Measurements from ENCODE around the gene FARP1.

Gene FARP1

DNA sequence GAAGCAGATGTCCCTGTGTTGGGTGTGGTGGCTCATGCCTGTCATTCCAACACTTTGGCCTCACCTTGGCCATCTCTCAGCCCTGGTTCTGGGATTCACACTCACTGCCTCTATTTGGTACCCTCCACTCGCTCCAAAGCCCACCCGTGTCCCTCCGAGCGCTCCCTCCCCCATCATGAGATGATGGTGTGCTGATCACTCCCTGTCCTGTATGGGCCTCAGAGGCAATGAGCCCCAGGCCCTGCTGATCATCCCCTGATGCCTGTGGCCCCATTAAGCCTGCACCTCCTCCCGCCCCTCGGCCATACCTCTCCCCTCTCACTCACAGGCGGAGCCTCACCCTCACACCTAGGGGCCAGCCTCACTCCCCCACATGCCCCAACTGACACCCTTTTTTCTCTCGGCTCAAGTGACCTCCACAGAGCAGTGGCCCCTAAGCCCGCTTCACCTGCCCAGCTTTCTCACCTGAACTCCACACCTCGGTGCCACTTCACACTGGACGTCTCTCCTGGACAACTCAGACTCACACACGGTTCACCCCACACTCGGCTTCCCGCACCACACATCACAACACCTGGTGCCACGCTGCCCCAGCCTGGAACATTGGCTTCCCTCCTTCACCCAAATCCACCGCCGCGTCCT, 319.5 kb downstream of the FARP1 start:
- no peak overlapping the region for H3K4me3 ChIP-seq (ENCODE audit: low read depth, low read length)
- TF ChIP-seq, protein P1, sequence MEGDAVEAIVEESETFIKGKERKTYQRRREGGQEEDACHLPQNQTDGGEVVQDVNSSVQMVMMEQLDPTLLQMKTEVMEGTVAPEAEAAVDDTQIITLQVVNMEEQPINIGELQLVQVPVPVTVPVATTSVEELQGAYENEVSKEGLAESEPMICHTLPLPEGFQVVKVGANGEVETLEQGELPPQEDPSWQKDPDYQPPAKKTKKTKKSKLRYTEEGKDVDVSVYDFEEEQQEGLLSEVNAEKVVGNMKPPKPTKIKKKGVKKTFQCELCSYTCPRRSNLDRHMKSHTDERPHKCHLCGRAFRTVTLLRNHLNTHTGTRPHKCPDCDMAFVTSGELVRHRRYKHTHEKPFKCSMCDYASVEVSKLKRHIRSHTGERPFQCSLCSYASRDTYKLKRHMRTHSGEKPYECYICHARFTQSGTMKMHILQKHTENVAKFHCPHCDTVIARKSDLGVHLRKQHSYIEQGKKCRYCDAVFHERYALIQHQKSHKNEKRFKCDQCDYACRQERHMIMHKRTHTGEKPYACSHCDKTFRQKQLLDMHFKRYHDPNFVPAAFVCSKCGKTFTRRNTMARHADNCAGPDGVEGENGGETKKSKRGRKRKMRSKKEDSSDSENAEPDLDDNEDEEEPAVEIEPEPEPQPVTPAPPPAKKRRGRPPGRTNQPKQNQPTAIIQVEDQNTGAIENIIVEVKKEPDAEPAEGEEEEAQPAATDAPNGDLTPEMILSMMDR (IDR thresholded peaks at IDR 0.05; ENCODE audit: low read depth, low read length), result no peak

DNA sequence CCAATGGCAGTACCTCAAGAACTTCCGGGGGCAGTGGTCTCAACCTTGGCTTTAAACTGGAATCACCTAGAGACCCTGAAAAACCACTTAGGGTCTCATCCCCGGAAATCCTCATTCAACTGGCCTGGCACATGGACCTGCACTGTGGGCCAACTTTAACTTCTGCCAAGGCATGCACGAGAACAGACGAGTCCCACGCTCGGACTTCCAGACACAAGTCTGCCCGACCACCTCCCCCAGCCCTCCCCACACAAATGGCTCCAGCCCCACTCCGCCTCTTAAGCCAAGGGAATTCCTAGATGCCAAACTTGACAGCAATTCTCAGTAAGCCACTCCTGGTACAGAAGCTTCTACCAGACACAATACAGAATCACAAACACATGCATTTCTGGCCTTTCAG, 320.1 kb downstream of the FARP1 start:
- no peak overlapping the region for H3K4me3 ChIP-seq (ENCODE audit: low read depth, low read length)
- TF ChIP-seq, protein P1 (IDR thresholded peaks at IDR 0.05; ENCODE audit: low read depth, low read length), result no peak

DNA sequence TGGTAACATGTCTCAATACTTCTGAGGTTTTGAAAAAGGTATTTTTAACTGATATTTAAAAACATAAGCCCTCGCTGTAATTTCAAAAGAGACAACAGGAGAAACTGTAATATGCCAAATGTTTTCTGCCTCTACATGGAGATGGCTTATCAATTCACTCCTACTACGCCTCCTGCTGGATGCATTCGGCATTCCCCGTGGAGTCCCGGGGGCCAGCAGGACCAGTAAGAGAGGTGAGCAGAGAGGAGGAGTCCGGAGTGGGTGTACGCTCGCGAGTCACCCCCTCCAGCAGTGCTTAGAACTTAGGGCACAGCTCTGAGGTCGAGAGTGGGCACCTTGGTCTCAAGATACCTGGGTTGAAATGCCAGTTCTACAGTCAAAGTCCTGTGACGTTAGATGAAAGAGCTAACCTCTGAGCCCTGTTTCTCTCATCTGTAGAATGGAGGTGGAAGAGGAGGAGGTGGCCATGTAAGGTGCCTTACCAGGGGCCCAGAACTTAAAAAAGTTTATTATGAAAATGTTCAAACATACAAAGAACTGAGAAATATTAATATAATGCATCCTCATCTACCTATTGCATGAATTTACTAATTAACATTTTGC, 323.8 kb downstream of the FARP1 start:
- TF ChIP-seq, protein P1 (IDR thresholded peaks at IDR 0.05; ENCODE audit: low read depth, low read length), result peak; percentile 67
- no peak overlapping the region for H3K4me3 ChIP-seq (ENCODE audit: low read depth, low read length)

DNA sequence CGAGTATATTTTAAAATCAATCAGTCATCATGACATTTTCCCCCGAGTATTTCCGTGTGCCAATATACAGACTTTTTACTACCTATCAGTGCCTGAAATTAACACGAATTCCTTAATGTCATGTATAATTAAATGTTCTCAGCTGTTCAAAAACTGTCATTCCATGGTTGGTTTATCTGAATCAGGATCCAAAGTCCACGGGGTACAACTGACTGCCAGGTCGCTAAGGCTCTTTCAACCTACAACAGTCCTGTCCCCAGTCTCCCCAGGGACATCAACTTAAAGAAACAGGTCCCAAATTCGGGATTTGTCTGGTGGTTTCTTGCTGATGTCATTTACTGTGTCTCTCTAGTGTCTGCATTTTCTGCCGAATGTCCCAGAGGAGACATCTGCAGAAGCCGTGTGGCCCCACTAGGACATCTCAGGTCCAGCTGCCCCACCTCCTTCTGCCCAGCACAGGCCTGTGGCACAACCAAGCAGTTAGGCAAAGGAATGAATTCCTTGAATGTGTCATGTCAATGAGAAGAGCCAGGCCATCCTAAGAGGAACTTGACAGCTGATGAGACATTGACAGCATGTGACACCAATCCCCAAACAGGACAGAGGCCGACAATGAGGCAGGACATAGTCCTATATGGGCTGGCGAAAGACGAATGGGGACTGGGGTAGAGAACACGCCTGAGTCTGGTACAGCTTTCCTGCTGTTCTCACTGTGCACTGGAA, 324.5 kb downstream of the FARP1 start:
- TF ChIP-seq, protein P1 (IDR thresholded peaks at IDR 0.05; ENCODE audit: low read depth, low read length), result no peak
- H3K4me3 ChIP-seq (ENCODE audit: low read depth, low read length), result no peak overlapping the region

DNA sequence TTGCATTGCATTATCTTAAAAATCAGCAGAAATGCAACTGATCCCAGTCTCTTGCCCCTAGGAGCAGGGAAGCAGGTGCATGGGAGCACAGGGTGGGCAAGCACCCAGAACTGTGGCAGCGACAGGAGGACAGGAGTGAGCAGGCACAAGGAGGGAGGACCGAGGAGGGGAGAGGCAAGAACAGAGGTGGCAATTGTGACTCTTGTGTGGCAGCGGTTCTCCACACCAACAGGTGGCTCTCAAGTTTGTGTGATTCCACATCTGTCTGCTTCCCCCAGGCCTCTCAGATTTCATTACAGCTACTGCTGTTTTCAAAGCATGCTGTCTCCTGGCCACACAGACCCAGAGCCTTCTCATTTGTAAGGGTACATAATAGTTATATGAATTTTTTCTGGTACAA, 325.5 kb downstream of the FARP1 start:
- no peak overlapping the region for H3K4me3 ChIP-seq (ENCODE audit: low read depth, low read length)
- TF ChIP-seq, protein P1 (IDR thresholded peaks at IDR 0.05; ENCODE audit: low read depth, low read length), result no peak

DNA sequence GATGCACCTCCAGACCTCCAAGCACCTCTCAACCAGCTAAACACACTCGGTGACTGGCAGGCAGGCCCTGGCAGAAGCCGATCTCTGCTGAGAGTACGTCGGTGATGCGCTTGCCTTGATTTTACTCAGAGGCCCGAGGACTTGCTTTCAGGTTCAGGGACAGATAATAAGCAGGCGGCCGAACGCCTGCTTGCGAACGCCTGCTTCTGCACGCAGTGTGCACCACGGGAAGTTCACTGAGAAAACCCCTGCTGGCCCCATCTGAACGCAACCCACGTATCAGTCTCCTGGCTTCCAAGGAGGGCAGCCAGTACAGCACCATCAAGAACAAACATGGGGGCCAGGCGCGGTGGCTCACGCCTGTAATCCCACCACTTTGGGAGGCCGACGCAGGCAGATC, 326.0 kb downstream of the FARP1 start:
- TF ChIP-seq, protein P1 (IDR thresholded peaks at IDR 0.05; ENCODE audit: low read depth, low read length), result no peak
- no peak overlapping the region for H3K4me3 ChIP-seq (ENCODE audit: low read depth, low read length)

DNA sequence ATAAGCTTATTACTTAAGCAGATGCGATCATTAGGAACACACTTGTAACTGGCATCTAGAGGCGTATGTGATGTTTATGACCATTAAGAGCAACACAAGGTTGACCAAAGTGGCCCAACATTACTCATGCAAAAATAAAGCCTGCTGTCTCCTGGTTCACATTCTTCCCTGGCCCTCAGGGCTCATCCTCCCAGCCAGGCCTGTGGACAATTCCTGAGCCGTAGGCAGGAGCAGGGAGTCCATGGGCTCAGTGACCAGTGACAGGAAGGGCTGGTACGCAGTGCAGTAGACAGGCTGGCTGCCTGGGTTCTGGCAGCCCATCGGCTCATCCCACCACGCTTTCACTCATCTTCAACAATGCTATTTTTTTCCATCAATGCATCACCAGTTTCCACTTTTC, 328.0 kb downstream of the FARP1 start:
- H3K4me3 ChIP-seq (ENCODE audit: low read depth, low read length), result no peak overlapping the region
- TF ChIP-seq, protein P1 (IDR thresholded peaks at IDR 0.05; ENCODE audit: low read depth, low read length), result no peak
